ENCODE data around the gene HOXD9.

HOXD9 gene

DNA sequence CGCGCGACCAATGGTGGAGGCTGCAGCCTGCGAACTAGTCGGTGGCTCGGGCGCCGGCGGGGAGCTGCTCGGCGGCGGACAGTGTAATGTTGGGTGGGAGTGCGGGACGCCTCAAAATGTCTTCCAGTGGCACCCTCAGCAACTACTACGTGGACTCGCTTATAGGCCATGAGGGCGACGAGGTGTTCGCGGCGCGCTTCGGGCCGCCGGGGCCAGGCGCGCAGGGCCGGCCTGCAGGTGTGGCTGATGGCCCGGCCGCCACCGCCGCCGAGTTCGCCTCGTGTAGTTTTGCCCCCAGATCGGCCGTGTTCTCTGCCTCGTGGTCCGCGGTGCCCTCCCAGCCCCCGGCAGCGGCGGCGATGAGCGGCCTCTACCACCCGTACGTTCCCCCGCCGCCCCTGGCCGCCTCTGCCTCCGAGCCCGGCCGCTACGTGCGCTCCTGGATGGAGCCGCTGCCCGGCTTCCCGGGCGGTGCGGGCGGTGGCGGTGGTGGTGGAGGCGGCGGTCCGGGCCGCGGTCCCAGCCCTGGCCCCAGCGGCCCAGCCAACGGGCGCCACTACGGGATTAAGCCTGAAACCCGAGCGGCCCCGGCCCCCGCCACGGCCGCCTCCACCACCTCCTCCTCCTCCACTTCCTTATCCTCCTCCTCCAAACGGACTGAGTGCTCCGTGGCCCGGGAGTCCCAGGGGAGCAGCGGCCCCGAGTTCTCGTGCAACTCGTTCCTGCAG lies at the start of gene HOXD9:
TSS of gene HOXD9 (plus strand) at position 37 of the 728 bp plus-strand sequence. CDS start at position 87, 50 bp downstream.
- no peak for DNase-seq

DNA sequence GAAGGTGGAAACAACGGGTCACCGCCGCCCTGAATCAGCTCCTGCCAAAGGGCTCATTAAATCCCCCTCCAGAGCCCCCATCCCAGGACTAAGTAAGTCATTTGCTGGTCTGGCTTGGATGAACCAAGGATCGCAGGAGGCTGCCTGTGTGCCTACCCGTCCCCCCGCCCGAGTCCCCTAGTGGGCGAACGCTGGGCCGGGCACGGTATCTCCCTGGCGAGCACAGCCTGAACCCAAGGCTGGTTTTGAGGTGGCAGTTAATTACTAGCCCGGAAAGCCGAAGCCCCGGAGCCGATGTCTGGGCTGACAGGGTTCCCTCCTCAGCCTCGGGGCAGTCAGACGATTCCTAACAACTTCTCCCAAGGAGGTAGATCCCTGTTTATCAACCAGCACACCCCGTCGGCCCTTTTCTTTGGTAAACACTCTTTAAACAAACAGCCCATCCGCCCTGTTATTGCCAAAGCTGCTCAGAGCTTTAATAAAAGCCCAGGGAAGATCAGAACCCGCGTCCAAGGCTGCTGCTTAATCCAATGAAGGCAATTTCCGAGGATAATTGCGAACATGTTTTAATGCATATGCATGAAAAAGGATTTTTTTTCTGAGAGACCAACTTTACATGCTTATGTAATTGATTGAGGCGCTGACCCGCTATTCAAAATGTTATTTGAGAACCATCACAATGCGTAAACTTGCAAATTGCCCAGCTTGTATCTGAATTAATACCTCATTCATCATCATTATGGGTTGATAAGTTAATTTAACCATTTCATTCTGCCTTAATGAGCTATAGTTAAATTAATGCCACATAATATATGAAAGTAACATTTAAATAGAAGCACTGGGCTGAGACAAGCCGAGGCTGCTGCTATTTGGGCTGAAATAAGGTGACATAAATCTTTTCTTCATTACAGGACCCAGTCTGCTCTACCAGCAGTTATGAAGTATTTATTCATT lies 49.3 kb upstream of the HOXD9 start:
- DNase-seq: no peak

DNA sequence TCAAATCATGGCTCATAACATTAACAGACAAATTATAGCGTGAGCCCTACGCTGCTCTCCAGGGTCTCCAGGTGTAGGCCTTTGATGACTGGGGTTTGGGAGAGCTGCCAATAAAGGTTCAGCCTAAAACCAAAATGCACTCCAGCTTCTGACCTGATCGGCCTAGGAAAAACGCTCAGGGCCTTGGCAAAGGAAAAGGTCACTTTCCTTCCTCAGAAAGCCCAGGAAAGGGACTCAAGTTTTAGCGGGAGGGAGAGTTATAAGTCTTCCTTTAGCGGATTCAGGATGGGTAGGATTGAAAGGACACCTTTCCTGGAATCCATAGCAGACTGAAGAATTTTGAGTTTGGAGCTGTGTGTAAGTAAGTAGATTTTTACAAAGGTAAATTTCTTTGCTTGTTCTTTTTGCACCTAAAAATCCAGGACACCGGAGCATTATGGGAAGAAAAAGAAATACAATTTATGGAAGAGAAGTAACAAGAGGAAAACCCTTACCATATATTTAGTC lies 47.5 kb upstream of the HOXD9 start:
- DNase-seq: no peak

DNA sequence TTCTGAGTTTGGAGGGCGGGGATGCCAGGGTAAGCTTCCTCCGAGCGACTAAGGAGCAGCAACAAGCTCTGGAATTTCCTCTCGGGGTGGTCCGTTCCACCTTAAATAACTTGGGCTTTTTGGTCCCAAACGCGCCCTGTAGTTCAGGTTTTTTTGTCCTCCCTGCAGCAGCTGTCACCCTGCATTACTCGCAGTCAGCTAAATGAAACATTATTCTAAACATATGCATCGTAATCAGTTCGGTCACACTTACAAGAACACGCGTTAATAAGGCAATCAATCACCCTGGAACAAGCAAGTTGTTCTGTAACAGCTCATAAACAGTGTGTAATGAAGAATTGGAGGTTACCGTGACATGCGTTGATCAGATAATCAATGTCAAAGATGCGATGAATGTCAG lies 47.0 kb upstream of the HOXD9 start:
- DNase-seq: no peak

DNA sequence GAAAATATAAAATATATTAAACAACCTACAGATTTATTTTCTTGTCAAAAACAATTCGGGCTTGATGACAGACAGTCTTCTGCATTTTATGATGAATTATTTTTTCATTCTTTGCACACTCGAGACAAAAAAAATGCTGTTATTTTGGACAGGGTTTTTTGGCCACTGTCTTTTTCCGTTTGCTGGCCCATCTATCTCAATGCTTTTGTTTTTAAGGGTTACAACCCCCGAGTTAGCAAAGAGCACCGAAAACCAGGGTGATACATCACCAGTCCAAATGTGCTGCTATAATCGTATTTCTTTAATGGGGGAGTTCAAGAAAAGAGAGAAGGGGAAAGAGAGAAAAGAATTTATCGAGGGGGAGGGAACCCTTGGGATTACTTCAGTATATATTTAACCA lies 46.5 kb upstream of the HOXD9 start:
- DNase-seq: no peak

DNA sequence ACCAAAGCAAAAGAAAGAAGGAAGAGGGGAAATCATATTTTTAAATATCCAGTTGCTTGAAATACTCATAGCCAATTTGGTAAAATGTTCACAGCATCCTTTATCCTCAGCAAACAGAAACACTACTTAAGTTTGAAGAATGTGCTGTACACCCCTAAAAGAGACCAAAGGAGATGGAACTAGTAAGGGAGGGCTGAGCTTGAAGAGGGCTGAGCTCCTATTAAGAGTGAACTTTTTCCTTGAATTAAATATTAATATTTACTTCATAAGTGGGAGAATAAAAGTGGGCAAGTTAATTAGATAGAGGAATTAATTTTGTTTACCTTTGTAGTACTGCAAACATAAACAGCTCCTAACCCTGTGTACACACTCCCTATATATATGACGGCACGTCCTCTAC lies 45.7 kb upstream of the HOXD9 start:
- no peak for DNase-seq

DNA sequence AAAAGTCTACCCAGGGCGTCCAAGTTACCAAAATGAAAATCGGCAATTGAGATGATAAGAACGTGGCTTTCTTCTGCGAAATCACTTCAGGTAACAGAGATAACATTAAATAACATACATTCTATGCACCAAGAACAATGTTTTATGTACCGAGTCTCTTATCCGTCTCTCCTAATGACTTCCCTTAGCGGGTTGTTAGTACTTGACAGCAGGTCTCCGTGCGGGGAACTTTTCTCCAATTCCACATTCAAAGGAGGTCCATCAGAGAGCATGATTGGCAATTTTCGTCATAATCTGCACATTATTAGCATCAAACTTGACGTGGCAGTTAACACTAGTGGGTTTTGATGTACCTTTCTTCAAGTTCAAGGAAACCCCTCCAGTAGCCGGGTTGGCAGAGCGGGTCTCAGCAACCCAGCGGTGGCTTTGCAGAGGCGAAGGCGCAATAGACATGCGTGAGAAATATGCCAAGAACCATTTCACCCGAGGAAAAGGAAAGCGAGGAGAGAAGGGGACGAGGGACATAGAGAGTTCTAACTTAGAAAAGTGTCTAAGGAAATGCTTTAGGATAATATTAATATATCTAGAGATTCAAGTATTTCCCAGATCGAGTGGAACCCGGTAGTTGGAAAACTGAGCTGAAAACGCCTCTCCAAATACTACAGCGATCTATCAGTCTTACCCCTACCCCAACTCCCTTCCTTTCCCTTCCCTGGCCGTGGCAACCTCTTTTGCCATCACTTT lies 43.8 kb upstream of the HOXD9 start:
- no peak for DNase-seq

DNA sequence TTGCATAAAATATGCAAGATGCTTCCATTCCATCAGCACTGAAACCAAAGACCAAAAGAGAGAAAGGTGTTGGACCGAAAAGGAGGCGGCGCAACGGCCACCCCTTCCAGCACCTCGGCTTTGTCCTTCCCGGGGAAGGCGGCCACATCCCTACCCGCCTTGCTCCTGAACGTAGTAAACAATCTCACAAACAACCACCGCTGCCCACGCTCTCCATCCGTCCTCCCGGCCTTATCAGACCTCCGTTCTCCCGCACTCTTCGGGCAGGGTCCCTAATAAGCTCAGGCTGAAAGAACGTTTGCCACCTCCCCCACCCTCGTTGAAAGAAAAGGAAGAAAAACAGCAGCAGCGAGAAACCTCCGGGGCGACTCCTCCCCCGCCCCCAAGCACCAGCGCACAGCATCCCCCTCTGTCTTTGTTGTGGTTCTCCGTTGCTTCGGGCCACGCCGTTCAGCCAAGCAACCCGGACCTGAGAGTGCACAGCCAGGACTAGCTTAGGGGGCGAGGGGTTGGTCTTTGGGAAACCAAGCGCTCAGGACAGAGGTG lies 43.2 kb upstream of the HOXD9 start:
- no peak for DNase-seq

DNA sequence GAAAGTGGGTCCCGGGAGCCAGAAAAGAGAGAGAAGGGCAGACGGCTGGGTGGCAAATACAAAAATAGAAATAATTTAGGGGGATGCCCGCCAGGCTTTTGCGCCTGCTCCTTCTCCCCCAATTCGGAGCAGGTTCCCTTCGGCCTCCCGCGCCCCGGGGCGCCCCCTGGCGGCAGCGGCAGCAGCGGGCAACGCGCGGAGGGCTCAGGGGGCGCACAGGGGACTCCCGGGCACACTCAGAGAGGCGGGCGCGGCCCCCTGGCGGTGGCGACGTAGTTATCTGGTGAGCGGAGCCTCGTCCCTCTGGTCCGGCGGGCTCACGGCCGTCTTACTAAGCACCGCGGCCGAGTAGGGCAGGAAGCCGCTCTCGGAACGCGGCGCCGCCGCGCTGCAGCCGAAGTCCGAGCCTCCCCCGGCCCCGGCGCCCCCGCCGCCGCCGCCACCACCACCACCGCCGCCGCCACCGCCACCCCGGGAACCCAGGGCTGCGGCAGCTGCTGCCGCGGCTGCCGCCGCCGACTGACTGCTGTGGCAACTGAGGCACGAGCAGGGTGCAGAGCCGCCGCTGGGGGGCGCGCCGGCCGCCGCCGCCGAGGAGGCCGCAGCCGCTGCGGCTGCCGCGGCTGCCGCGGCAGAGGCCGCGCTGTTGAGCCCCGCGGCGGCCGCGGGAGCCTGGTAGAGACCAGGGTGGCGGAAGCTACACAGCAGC lies 42.5 kb upstream of the HOXD9 start:
- no peak for DNase-seq

DNA sequence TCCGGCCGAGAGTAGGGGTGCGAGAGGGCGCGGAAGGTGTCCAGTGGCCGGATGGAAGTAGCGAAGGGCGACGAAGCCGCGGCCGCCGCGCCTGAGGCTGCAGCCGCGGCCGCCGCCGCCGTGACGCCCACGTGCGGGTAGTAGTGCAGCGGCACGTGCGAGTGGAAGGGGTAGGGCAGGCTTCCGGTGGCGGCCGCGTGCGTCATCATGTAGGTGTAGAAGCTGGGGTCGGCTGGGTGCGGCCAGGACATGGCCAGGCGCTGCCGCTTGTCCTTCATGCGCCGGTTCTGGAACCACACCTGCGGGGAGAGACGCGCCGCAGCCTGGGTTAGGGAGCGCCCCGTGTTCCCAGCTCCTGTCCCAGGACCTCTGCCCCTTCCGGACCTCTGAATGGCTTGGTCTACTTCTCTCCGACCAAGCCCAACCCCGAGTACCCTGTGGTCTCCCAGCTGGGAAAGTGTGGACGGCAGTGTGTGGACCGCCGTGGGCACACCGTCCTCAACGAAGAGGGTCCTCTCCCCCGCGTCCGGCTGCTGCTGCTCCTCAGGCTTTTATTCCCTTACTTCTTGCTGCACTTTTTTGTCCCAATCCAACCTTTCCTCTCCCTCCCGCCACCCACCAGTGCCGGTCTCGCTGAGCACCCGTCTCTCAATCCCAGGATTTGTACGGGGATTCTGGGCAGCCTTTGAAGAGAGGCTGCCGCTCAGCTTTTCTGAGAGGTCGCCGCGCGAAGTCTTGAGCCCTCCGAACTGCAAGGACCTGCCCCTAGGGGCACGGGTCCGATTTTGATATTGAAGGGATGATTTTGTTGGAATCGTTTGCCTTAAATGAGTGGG lies 41.8 kb upstream of the HOXD9 start:
- DNase-seq: no peak

DNA sequence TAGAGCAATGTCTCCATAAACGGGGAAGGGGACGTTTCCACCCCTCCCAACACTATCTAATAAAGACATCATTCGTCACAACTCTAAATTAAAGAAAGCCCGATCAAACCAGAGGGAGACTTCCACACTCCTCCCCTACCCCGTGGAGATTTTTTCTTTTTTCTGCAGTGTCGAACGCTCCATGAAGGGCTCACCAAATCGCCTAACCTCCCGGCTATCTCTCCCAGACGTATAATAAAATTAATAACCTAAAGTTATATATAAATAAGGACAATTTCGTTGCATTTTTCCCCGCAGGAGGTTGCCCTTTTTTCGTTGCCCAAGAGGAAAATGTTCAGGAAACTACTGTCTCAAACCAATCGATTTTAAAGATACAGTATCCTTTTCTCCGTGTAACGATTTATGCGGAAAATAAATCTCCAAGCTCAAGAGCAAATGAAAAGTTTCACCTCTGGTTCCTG lies 41.1 kb upstream of the HOXD9 start:
- no peak for DNase-seq

DNA sequence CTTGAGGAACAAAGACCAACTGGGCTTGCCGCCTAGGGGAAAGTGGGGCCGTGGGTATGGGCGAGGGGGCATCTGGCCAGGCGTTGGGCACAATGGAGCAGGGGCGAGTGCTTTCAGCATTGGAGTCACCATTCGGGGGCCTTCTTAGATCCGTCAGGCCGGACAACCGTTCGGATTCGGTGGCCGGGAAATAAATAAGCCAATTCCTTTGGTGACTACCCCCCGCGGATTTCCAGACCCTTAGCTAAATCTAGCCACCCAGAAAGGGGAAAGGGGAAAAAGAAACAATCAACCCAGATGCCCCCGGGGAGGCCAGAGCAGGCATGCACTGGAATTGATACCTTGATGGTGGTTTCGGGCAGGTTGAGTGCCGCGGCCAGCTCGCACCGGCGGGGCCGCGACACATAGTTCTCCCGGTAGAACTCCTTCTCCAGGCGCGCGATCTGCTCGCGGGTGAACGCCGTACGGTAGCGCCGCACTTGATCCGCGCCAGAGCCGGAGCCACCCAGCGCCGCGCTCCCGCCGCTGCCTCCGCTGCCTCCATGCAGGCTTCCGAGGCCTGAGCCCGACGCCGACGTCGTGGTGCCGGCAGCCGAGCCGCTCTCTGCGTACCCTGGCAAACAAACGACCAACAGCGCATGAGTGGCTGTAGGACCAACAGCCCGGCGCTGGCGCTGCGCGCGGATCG lies 40.5 kb upstream of the HOXD9 start:
- no peak for DNase-seq

DNA sequence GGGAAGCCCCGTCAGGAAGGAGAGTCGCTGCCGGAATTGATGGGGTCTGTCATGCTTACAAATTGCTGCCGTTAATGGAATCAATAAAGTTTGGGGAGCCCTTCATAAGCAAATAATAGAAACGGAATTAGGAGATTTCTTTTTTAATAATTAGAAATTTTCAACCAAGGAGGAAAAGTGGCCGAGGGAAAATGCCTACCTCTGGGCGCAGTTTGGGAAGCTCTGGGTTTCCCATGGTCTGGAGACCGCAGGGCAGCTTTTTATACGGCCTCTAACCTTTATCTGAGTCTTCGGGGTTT lies 40.0 kb upstream of the HOXD9 start:
- DNase-seq: no peak

DNA sequence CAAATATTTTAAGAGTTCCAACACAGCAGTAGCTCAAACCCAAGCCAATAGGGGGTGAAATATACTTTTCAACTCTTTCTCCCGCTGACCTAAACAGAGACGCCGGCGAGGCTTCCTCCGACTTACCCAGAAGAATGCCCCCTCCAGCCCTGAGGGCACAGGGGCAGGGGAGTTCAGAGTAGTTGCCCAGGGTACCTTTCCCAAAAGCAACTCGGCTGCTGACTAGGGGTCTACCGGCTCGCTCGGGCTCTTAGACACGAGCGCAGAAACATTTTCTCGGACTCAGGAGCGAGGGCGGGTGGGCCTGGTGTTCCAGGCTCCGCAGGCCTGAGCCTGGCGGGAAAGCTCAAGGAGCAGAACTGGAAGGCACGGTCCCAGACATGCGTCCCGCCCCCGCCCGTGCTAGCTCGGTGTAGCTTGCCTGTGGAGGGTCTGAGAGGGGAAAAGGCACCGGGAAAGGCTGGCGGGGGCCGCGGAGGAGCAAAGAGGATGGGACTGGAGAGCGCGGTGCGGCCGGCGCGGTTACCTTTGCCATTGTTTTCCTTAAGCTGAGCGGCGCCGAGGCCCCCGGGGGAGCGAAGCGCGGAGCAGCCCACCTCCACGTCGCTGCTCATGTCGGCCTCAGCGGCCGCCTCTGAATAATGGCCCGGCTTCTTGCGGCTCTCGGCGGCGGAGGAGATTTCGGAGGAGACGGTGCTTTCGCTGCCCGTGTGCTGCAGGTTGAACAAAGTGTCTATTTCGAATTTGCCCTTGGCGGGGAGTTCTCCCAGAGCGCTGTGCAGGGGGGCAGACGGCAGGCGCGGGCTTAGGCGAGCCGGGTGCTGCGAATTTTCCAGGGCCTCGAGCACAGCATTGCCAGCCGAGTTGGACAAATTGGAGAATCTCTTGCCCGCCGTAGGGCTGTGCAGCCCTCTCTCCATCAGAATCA lies 39.4 kb upstream of the HOXD9 start:
- no peak for DNase-seq

DNA sequence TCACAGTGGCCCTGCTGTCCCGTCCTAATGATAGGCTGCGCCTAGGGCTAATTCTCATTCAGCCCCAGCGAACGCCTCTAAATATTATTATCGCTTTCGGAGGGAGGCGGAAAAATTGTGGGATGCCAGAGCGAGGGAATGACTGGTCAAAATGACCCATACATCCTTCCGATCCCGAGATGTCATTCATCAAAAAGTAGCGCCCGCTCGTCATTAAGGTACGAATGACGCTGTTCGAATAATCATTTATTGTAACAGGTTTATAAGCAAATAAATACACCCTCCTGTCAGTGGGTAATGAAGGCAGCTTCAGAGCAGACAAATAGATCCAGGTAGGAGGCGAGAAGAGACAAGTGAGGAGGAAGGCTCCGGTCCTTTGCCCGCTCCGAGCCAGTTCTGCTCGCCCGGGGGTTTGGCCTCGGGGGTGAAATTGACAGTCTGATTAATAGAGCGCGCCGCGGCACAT lies 38.7 kb upstream of the HOXD9 start, which contains the start of gene EVX2:
TSS of gene EVX2 (minus strand) at position 167 of the 466 bp plus-strand sequence. CDS start 186 bp downstream, outside the sequence.
- DNase-seq: no peak

DNA sequence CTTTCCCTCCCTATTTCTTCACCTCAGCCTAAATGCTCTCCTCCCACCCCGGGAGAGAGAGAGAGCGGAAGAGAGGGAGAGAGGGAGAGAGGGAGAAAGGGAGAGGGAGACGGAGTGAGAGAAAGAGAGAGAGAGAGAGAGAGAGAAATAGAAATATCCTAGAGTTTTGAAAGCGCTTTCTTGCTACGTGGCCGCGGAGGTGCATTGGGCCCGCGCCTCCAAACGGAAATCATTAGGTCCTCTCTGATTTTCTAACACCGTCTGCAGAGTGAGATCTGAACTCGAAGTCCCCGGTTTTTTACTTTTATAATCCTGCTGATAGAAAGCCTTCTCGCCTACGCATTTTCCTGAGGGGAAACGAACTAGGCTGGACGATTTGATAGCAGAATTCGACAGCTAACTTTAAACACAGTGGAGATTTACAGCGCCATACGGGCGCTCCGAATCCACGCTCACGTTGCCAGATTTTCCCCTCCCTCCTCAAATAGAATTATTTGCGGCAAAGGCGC lies 37.9 kb upstream of the HOXD9 start:
- no peak for DNase-seq

DNA sequence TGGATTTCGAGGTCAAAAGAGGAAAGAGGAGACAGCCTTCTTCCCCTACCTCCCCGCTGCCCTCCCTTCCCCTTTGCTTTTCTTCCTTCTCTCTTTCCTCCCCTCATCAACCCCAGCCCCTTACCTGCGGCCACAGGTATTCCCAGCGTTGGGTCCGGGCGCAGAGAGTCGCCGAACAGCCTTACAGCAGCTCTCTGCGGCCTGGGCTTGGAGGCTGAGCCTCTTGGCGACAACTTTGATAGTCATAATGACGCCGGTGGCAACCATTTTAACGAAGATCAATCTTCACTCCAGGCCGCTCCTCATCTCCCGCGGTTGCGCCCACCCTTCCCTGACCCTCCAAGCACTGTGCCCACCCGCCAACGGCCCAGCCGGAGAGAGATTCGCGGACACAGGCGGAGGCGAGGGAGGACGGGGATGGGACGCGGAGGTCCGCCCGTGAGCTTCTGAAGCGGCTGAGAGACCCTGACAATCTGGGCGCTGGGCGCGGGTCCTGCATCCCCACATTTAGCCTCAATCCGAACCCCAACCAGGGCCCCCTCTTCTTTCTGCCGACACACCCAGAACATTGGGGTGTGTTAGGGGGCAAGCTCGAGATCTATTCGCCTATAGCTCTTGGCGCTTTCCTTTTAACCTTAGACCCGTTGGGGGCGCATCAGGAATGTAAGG lies 37.3 kb upstream of the HOXD9 start:
- DNase-seq: no peak
